COR-L47 (cell line): ENCODE data around the gene CARD16.
"Not testable (repeated sequence)": the region's sequence is repeated elsewhere in the genome, so short reads cannot be mapped to it uniquely, and the experiment has no call there.

Experiments used
- DNase-seq: peaks from one replicate; lab custom pipeline; 2025; lab: John Stamatoyannopoulos, UW

The CARD16 gene

GRCh38 chr11:105044557-105045524 lies at the start of gene CARD16:
TSS of gene CARD16 (minus strand) at chr11:105045335. CDS start at chr11:105045297, 38 bp downstream.
- DNase-seq = not testable (repeated sequence)

GRCh38 chr11:105092256-105093239 lies 47.4 kb upstream of the CARD16 start:
- DNase-seq = no peak

- DNase-seq = no peak
Measured at GRCh38 chr11:105081412-105082150, 36.4 kb upstream of the CARD16 start.

GRCh38 chr11:105080171-105080906 lies 35.2 kb upstream of the CARD16 start:
- DNase-seq = not testable (repeated sequence)

- no peak for DNase-seq
Measured at GRCh38 chr11:105078283-105078682, 33.1 kb upstream of the CARD16 start.

- not testable (repeated sequence) for DNase-seq
Measured at GRCh38 chr11:105077141-105077790, 32.1 kb upstream of the CARD16 start.

GRCh38 chr11:105074166-105074530 lies 29.0 kb upstream of the CARD16 start:
- DNase-seq = no peak

- no peak for DNase-seq
Measured at GRCh38 chr11:105073456-105074165, 28.5 kb upstream of the CARD16 start.

GRCh38 chr11:105072080-105072479 lies 26.9 kb upstream of the CARD16 start:
- not testable (repeated sequence) for DNase-seq

GRCh38 chr11:105071089-105071732 lies 26.1 kb upstream of the CARD16 start:
- no peak for DNase-seq

- no peak for DNase-seq
Measured at GRCh38 chr11:105070306-105070705, 25.2 kb upstream of the CARD16 start.

- not testable (repeated sequence) for DNase-seq
Measured at GRCh38 chr11:105069749-105070148, 24.6 kb upstream of the CARD16 start.

- not testable (repeated sequence) for DNase-seq
Measured at GRCh38 chr11:105063245-105063941, 18.3 kb upstream of the CARD16 start.

- DNase-seq = no peak
Measured at GRCh38 chr11:105057432-105057831, 12.3 kb upstream of the CARD16 start.

- no peak for DNase-seq
Measured at GRCh38 chr11:105056446-105056845, 11.3 kb upstream of the CARD16 start.

GRCh38 chr11:105054723-105055493 lies 9.8 kb upstream of the CARD16 start:
- DNase-seq = no peak

GRCh38 chr11:105052487-105052886 lies 7.4 kb upstream of the CARD16 start:
- DNase-seq = no peak

- no peak for DNase-seq
Measured at GRCh38 chr11:105051559-105051958, 6.4 kb upstream of the CARD16 start.
